Astrocyte (in vitro differentiated cells and primary cell): Measurements from ENCODE around the gene ASCC3. TPM values are rescaled to one million over a fixed set of nuclear protein-coding genes. Genes with fewer than 3 reads are reported as not detected.

Source experiments
- DNase-seq: peaks from one replicate; pipeline ENCODE4 v3.0.0-alpha.2; 2010; ENCODE audit warnings: low read depth
- FAIRE-seq: peaks from 2 replicates; lab custom pipeline; 2011; peaks lifted over from hg19 to GRCh38; lab: Jason Lieb, UNC
- H2AFZ ChIP-seq: 2 replicates; pipeline ENCODE4 v1.6.0; 2012; ENCODE audit warnings: low read depth, low read length, inconsistent platforms
- H3K27ac ChIP-seq: 2 replicates; pipeline ENCODE4 v1.5.1; 2011; ENCODE audit warnings: low read depth, low read length, inconsistent platforms
- H3K27me3 ChIP-seq: 2 replicates; pipeline ENCODE4 v1.6.0; 2011; ENCODE audit warnings: low read length, inconsistent platforms; ENCODE audit not compliant: insufficient read depth
- H3K36me3 ChIP-seq: 2 replicates; pipeline ENCODE4 v1.5.1; 2011; ENCODE audit warnings: low read length, inconsistent platforms; ENCODE audit not compliant: insufficient read depth
- H3K4me1 ChIP-seq: 2 replicates; pipeline ENCODE4 v1.5.1; 2011; ENCODE audit warnings: low read length, inconsistent platforms; ENCODE audit not compliant: insufficient read depth
- H3K4me2 ChIP-seq: 2 replicates; pipeline ENCODE4 v1.6.0; 2012; ENCODE audit warnings: low read length, inconsistent platforms
- H3K4me3 ChIP-seq: 2 replicates; pipeline ENCODE4 v1.5.1; 2011; ENCODE audit warnings: low read depth, mild to moderate bottlenecking, low read length, inconsistent platforms; ENCODE audit not compliant: insufficient read depth
- H3K79me2 ChIP-seq: 2 replicates; pipeline ENCODE4 v1.6.0; 2012; ENCODE audit warnings: mild to moderate bottlenecking, low read length, inconsistent platforms; ENCODE audit not compliant: insufficient read depth
- H3K9ac ChIP-seq: 2 replicates; pipeline ENCODE4 v1.6.0; 2012; ENCODE audit warnings: mild to moderate bottlenecking, low read length, inconsistent platforms
- H3K9me3 ChIP-seq: 2 replicates; pipeline ENCODE4 v1.5.1; 2012; ENCODE audit warnings: low read depth, mild to moderate bottlenecking, low read length, inconsistent platforms; ENCODE audit not compliant: insufficient read depth
- H4K20me1 ChIP-seq: 2 replicates; pipeline ENCODE4 v1.6.0; 2012; ENCODE audit warnings: low read length, inconsistent platforms; ENCODE audit not compliant: insufficient read depth
- H3K27ac Mint-ChIP-seq: one replicate; pipeline ENCODE4 v1.8.0; 2021; ENCODE audit warnings: mild to moderate bottlenecking, mixed read lengths; ENCODE audit not compliant: unreplicated experiment
- H3K27me3 Mint-ChIP-seq: one replicate; pipeline ENCODE4 v1.8.0; 2021; ENCODE audit warnings: low read depth, mixed read lengths; ENCODE audit not compliant: unreplicated experiment
- H3K36me3 Mint-ChIP-seq: one replicate; pipeline ENCODE4 v1.8.0; 2021; ENCODE audit warnings: low read depth, mixed read lengths; ENCODE audit not compliant: unreplicated experiment
- H3K4me1 Mint-ChIP-seq: one replicate; pipeline ENCODE4 v1.8.0; 2021; ENCODE audit warnings: low read depth, mixed read lengths; ENCODE audit not compliant: unreplicated experiment
- H3K4me3 Mint-ChIP-seq: one replicate; pipeline ENCODE4 v1.8.0; 2021; ENCODE audit warnings: mild to moderate bottlenecking, moderate library complexity, mixed read lengths; ENCODE audit not compliant: unreplicated experiment
- H3K9me3 Mint-ChIP-seq: one replicate; pipeline ENCODE4 v1.8.0; 2021; ENCODE audit warnings: mild to moderate bottlenecking, mixed read lengths; ENCODE audit not compliant: unreplicated experiment
- EZH2 ChIP-seq: IDR thresholded peaks from 2 replicates; pipeline ENCODE4 v1.6.1; 2012; ENCODE audit warnings: mild to moderate bottlenecking, low read length, inconsistent platforms; ENCODE audit not compliant: insufficient read depth
- total RNA-seq: library from RNA; stranded (reverse); gene quantifications from 2 replicates; pipeline ENCODE4 v1.2.1, GENCODE V29; 2021
- TF ChIP-seq, protein P1 (sequence below): IDR thresholded peaks from 2 replicates; pipeline ENCODE4 v1.5.1; 2011; ENCODE audit warnings: low read depth, mild to moderate bottlenecking, inconsistent platforms, low read length, moderate library complexity; ENCODE audit not compliant: insufficient read depth

Gene ASCC3
- total RNA-seq, 1 donor from 2014 or later: 138 TPM

DNA sequence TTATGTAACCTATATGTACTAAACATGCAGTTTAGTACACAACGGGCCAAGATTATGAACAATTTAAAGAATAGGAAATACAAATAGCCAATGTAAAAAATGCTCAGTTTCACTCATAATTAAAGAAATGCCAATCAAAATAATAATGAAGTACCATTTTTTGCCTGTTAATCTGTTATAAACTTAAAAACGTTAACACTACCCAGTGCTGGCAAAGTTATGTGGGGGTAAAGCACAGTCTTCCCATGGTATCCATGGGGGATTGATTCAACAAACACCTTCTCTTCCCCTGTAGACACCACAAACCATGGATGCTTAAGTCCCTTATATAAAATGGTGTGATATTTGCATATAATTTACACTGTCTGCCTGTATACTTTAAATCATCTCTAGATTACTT lies 211.1 kb downstream of the ASCC3 start:
- FAIRE-seq (no peak), DNase-seq (no peak)
- no peak overlapping the region for H3K27ac Mint-ChIP-seq
- no peaks in the 10 kb centered on the region for H3K9me3 Mint-ChIP-seq
- H3K79me2 ChIP-seq: no peaks in the 10 kb centered on the region
- H2AFZ ChIP-seq: no peak overlapping the region
- H3K4me1 ChIP-seq: no peaks in the 10 kb centered on the region
- no peaks in the 10 kb centered on the region for H3K36me3 Mint-ChIP-seq
- H3K4me2 ChIP-seq: no peak overlapping the region
- no peaks in the 10 kb centered on the region for H3K27me3 Mint-ChIP-seq
- peaks cover 5% of the 10 kb centered on the region for H3K4me1 Mint-ChIP-seq
- H3K4me3 Mint-ChIP-seq: no peak overlapping the region
- no peak overlapping the region for H3K27ac ChIP-seq
- no peaks in the 10 kb centered on the region for H3K27me3 ChIP-seq
- H3K9ac ChIP-seq: no peak overlapping the region
- no peak overlapping the region for H3K4me3 ChIP-seq
- TF ChIP-seq, protein P1, sequence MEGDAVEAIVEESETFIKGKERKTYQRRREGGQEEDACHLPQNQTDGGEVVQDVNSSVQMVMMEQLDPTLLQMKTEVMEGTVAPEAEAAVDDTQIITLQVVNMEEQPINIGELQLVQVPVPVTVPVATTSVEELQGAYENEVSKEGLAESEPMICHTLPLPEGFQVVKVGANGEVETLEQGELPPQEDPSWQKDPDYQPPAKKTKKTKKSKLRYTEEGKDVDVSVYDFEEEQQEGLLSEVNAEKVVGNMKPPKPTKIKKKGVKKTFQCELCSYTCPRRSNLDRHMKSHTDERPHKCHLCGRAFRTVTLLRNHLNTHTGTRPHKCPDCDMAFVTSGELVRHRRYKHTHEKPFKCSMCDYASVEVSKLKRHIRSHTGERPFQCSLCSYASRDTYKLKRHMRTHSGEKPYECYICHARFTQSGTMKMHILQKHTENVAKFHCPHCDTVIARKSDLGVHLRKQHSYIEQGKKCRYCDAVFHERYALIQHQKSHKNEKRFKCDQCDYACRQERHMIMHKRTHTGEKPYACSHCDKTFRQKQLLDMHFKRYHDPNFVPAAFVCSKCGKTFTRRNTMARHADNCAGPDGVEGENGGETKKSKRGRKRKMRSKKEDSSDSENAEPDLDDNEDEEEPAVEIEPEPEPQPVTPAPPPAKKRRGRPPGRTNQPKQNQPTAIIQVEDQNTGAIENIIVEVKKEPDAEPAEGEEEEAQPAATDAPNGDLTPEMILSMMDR: no peak
- TF ChIP-seq EZH2: no peak
- no peaks in the 10 kb centered on the region for H3K9me3 ChIP-seq
- peaks cover 3% of the 10 kb centered on the region for H3K36me3 ChIP-seq
- no peaks in the 10 kb centered on the region for H4K20me1 ChIP-seq

DNA sequence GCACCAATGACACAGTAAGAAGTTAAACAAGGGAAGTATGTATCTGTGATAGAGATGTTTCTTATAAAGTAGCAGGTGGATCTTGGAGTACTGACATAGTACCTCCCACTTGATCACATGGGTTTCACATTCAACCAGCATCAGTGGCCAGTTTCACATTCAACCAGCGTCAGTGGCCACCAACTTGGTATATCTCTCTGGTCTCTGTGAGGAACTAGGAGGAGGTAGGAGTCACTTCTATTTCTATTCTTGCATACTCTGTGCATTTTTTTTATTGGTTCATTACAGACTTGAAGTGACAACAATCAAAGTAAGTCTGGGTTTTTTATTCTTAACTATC lies 216.1 kb downstream of the ASCC3 start:
- no peaks in the 10 kb centered on the region for H3K27me3 ChIP-seq

More for the DNA sequence above, 216.1 kb downstream of the ASCC3 start:
- Histone ChIP-seq H3K9ac (no peak overlapping the region), H3K27ac (no peak overlapping the region), H3K4me3 (no peak overlapping the region), H2AFZ (no peak overlapping the region), H3K4me2 (no peak overlapping the region), H3K79me2 (no peaks in the 10 kb centered on the region), H3K9me3 (no peaks in the 10 kb centered on the region), H4K20me1 (peaks cover 5% of the 10 kb centered on the region), H3K36me3 (no peaks in the 10 kb centered on the region), H3K4me1 (peaks cover 11% of the 10 kb centered on the region)
- FAIRE-seq: no peak
- Mint-ChIP-seq H3K36me3 (peaks cover 2% of the 10 kb centered on the region), H3K27me3 (no peaks in the 10 kb centered on the region), H3K4me1 (peaks cover 18% of the 10 kb centered on the region), H3K9me3 (no peaks in the 10 kb centered on the region), H3K4me3 (no peak overlapping the region), H3K27ac (peak overlapping the region; percentile 62)
- TF ChIP-seq, protein P1: no peak
- TF ChIP-seq EZH2: no peak
- DNase-seq: no peak
